SK-N-SH (cell line): Measurements from ENCODE around the gene CXCR3. TPM values are rescaled to one million over a fixed set of nuclear protein-coding genes. Genes with fewer than 3 reads are reported as not detected.

Source experiments
- CTCF ChIA-PET: fragments of 300-600, 350-600 bp; formaldehyde crosslinking; extraction: SDS; loops from one replicate; lab custom pipeline; 2021; lab: Yijun Ruan, JAX
- POLR2A ChIA-PET: fragments of 350-600 bp; sonication (Branson Sonifier 250); formaldehyde crosslinking; extraction: SDS; loops from one replicate; lab custom pipeline; 2020; ENCODE audit warnings: antibody characterized with exemption, inconsistent platforms; lab: Yijun Ruan, JAX
- DNase-seq: peaks from one replicate; pipeline ENCODE4 v3.0.0; 2012
- H2AFZ ChIP-seq: fragments of 200-600 bp; sonication (generic); 2 replicates; pipeline ENCODE4 v1.8.1; 2016; ENCODE audit warnings: antibody characterized with exemption, mild to moderate bottlenecking, low read depth
- H3F3A ChIP-seq: fragments of 200-600 bp; sonication (generic); replicated peaks from 2 replicates; pipeline ENCODE3; 2016; ENCODE audit warnings: antibody characterized with exemption, mild to moderate bottlenecking; ENCODE audit not compliant: insufficient read depth
- H3K27ac ChIP-seq, 2 experiments: fragments of 200-500 bp in 1 of 2; fragments of 200-600 bp in 1 of 2; sonication (Bioruptor generic) in 1 of 2; sonication (generic), shearing (Covaris generic) in 1 of 2; 2 replicates each; pipeline versions ENCODE4 v1.5.1 to v1.6.1; 2014 to 2016; ENCODE audit warnings: low read depth in 2 of 2, inconsistent platforms in 1 of 2, low read length in 1 of 2, mild to moderate bottlenecking in 1 of 2, mixed read lengths in 1 of 2
- H3K27me3 ChIP-seq: fragments of 200-600 bp; sonication (generic), shearing (Covaris generic); 2 replicates; pipeline ENCODE4 v1.6.1; 2016; ENCODE audit warnings: mixed run types; ENCODE audit not compliant: insufficient read depth
- H3K36me3 ChIP-seq, 2 experiments: fragments of 200-500 bp in 1 of 2; fragments of 200-600 bp in 1 of 2; sonication (Bioruptor generic) in 1 of 2; sonication (generic) in 1 of 2; replicated peaks in 1 of 2; 2 replicates each; pipeline versions ENCODE3 to v1.5.1; 2014 to 2016; ENCODE audit warnings: low read length in 1 of 2, mild to moderate bottlenecking in 1 of 2; ENCODE audit not compliant: insufficient read depth in 2 of 2, control insufficient read depth in 1 of 2
- H3K4me1 ChIP-seq, 2 experiments: fragments of 200-500 bp in 1 of 2; fragments of 200-600 bp in 1 of 2; sonication (Bioruptor generic) in 1 of 2; sonication (generic), shearing (Covaris generic) in 1 of 2; 2 replicates each; pipeline versions ENCODE4 v1.5.1 to v1.6.1; 2014 to 2016; ENCODE audit warnings: low read depth in 1 of 2, low read length in 1 of 2, mixed run types in 1 of 2; ENCODE audit not compliant: insufficient read depth in 2 of 2, control insufficient read depth in 1 of 2
- H3K4me2 ChIP-seq: fragments of 200-600 bp; sonication (generic), shearing (Covaris generic); 2 replicates; pipeline ENCODE4 v1.6.1; 2017; ENCODE audit warnings: mixed run types
- H3K4me3 ChIP-seq, 2 experiments: fragments of 200-500 bp in 1 of 2; fragments of 200-600 bp in 1 of 2; sonication (Bioruptor generic) in 1 of 2; sonication (generic), shearing (Covaris generic) in 1 of 2; 2 replicates each; pipeline versions ENCODE4 v1.5.1 to v1.8.1; 2014 to 2016; ENCODE audit warnings: low read depth in 2 of 2, inconsistent platforms in 1 of 2, low read length in 1 of 2, mild to moderate bottlenecking in 1 of 2, mixed read lengths in 1 of 2, moderate library complexity in 1 of 2
- H3K79me2 ChIP-seq: fragments of 200-600 bp; sonication (generic); 2 replicates; pipeline ENCODE4 v1.8.1; 2017; ENCODE audit warnings: mild to moderate bottlenecking; ENCODE audit not compliant: insufficient read depth
- H3K9ac ChIP-seq: fragments of 200-600 bp; sonication (generic); 2 replicates; pipeline ENCODE4 v1.6.1; 2017; ENCODE audit warnings: mixed run types
- H3K9me2 ChIP-seq: fragments of 200-600 bp; sonication (generic); 2 replicates; pipeline ENCODE4 v1.6.1; 2017; ENCODE audit warnings: mixed run types
- H3K9me3 ChIP-seq: fragments of 200-600 bp; sonication (generic); 2 replicates; pipeline ENCODE4 v1.6.1; 2017; ENCODE audit warnings: mixed run types, mild to moderate bottlenecking, moderate library complexity
- H4K20me1 ChIP-seq: fragments of 200-600 bp; sonication (generic); 2 replicates; pipeline ENCODE4 v1.6.1; 2017; ENCODE audit warnings: mild to moderate bottlenecking, mixed run types; ENCODE audit not compliant: insufficient read depth
- CHD2 ChIP-seq: fragments of 150-350 bp; IDR thresholded peaks from 2 replicates; pipeline ENCODE4 v1.6.1; 2018; ENCODE audit warnings: low read length; ENCODE audit not compliant: partially characterized antibody
- EP300 ChIP-seq, 2 experiments: IDR thresholded peaks; 2 replicates each; pipeline versions ENCODE4 v1.4.0 to v1.6.1; 2012; ENCODE audit warnings: borderline replicate concordance in 1 of 2, low read depth in 1 of 2, low read length in 1 of 2
- EZH2phosphoT487 ChIP-seq: fragments of 200-600 bp; sonication (generic); IDR thresholded peaks from 2 replicates; pipeline ENCODE4 v1.6.1; 2017; ENCODE audit warnings: low read depth, mixed run types, mild to moderate bottlenecking, antibody characterized with exemption, moderate library complexity, borderline replicate concordance
- FOXJ3 ChIP-seq: sonication (generic); formaldehyde crosslinking; IDR thresholded peaks from 2 replicates; pipeline ENCODE4 v1.5.1; 2020; ENCODE audit warnings: mild to moderate bottlenecking, missing genetic modification reagents
- FOXM1 ChIP-seq: IDR thresholded peaks from 2 replicates; pipeline ENCODE4 v1.4.0; 2012; ENCODE audit warnings: low read depth, mild to moderate bottlenecking
- JUND ChIP-seq: IDR thresholded peaks from 2 replicates; pipeline ENCODE4 v1.4.0; 2012
- MAX ChIP-seq: IDR thresholded peaks from 2 replicates; pipeline ENCODE4 v1.4.0; 2012; ENCODE audit warnings: low read depth
- NRF1 ChIP-seq: IDR thresholded peaks from 2 replicates; pipeline ENCODE4 v1.6.1; 2012; ENCODE audit warnings: low read depth, mild to moderate bottlenecking, low read length
- POLR2AphosphoS5 ChIP-seq: IDR thresholded peaks from 2 replicates; pipeline ENCODE4 v1.6.1; 2012; ENCODE audit warnings: low read depth, low read length
- RAD21 ChIP-seq: IDR thresholded peaks from 2 replicates; pipeline ENCODE4 v1.6.1; 2012; ENCODE audit warnings: mild to moderate bottlenecking, low read length
- RCOR1 ChIP-seq: fragments of 150-350 bp; IDR thresholded peaks from 2 replicates; pipeline ENCODE4 v1.6.1; 2017; ENCODE audit warnings: antibody characterized with exemption, low read length
- RFX5 ChIP-seq: IDR thresholded peaks from 2 replicates; pipeline ENCODE4 v1.6.1; 2012; ENCODE audit warnings: mild to moderate bottlenecking, improper control_type of control experiment, low read length
- USF2 ChIP-seq: fragments of 150-350 bp; IDR thresholded peaks from 2 replicates; pipeline ENCODE4 v1.6.1; 2017; ENCODE audit warnings: antibody characterized with exemption, low read length, low read depth, borderline replicate concordance
- WGBS: methylation state at CpG from one replicate; pipeline ENCODE4 v1.1.6; 2017; ENCODE audit warnings: low lambda C conversion rate; 5-methylcytosine and 5-hydroxymethylcytosine counted together
- polyA plus RNA-seq, 3 experiments: library from polyadenylated mRNA; depleted of rRNA; stranded (reverse); fragments of >200 nt; gene quantifications; 2 replicates each; pipeline ENCODE4 v1.2.3, GENCODE V29; 2012

The CXCR3 gene
- polyA plus RNA-seq, 1 of the 3 experiments (the other 2 are of a cell fraction): not detected

GRCh38 chrX:71579990-71580380 lies 38.3 kb downstream of the CXCR3 start (continued):
- TF ChIP-seq RAD21 (no peak), USF2 (no peak), POLR2AphosphoS5 (no peak)

GRCh38 chrX:71579136-71579989 lies 38.9 kb downstream of the CXCR3 start:
- peaks cover 11% of the 10 kb centered on the region for H3F3A ChIP-seq
- CTCF ChIA-PET: no interaction called here
- whole genome bisulfite sequencing: 79% methylated on average over 26 of the region's 26 CpGs
- no peak overlapping the region for H2AFZ ChIP-seq
- H3K9me3 ChIP-seq: no peaks in the 10 kb centered on the region
- no peaks in the 10 kb centered on the region for H3K79me2 ChIP-seq
- H3K27ac ChIP-seq: no peak overlapping the region
- no peak overlapping the region for H3K9ac ChIP-seq
- H3K4me2 ChIP-seq: no peak overlapping the region
- peaks cover 10 to 22% of the 10 kb centered on the region in 2 experiments for H3K36me3 ChIP-seq
- POLR2A ChIA-PET: no interaction called here
- TF ChIP-seq MAX (no peak), RFX5 (no peak), FOXM1 (no peak), JUND (no peak), FOXJ3 (CRISPR knock-in tag) (no peak), POLR2AphosphoS5 (no peak), NRF1 (no peak), EZH2phosphoT487 (no peak), CHD2 (no peak), EP300 (IDR thresholded peaks at IDR 0.05; ENCODE audit: borderline replicate concordance in 1 of 2, low read depth in 1 of 2, low read length in 1 of 2) (no peak), RAD21 (no peak), RCOR1 (no peak)
- no peak overlapping the region for H3K4me3 ChIP-seq
- no peaks in the 10 kb centered on the region for H3K4me1 ChIP-seq
- H4K20me1 ChIP-seq: no peaks in the 10 kb centered on the region; the same call in 1 of the 2 replicates
- H3K9me2 ChIP-seq: no peaks in the 10 kb centered on the region
- DNase-seq: peak; percentile 28
- H3K27me3 ChIP-seq: peaks cover 11% of the 10 kb centered on the region; the same call in 1 of the 2 replicates
